Fibroblast of skin of back (primary cell): ENCODE measurements around the gene RSAD1.
"Not testable (repeated sequence)": the region's sequence is repeated elsewhere in the genome, so short reads cannot be mapped to it uniquely, and the experiment has no call there.

ENCODE experiments used
- DNase-seq: peaks from one replicate; pipeline ENCODE4 v3.0.0-alpha.2; 2013

Gene RSAD1

GRCh38 chr17:50472761-50473161 is 5.9 kb upstream of the RSAD1 start:
- DNase-seq = peak; percentile 45

- no peak for DNase-seq
Measured at GRCh38 chr17:50473901-50474300, 4.8 kb upstream of the RSAD1 start.

GRCh38 chr17:50474523-50474922 is 4.1 kb upstream of the RSAD1 start:
- no peak for DNase-seq

- peak; percentile 6 for DNase-seq
Measured at GRCh38 chr17:50475362-50475761, 3.3 kb upstream of the RSAD1 start.

GRCh38 chr17:50475775-50476544 is 2.7 kb upstream of the RSAD1 start:
- not testable (repeated sequence) for DNase-seq

- DNase-seq = no peak
Measured at GRCh38 chr17:50476545-50477315, 1.9 kb upstream of the RSAD1 start.

- DNase-seq = no peak
Measured at GRCh38 chr17:50477976-50478375, 684 bp upstream of the RSAD1 start.

- peak; percentile 80 for DNase-seq
Measured at GRCh38 chr17:50479522-50480141, 972 bp downstream of the RSAD1 start.

GRCh38 chr17:50480142-50480764 is 1.6 kb downstream of the RSAD1 start:
- no peak for DNase-seq

- DNase-seq = no peak
Measured at GRCh38 chr17:50480854-50481490, 2.3 kb downstream of the RSAD1 start.

GRCh38 chr17:50481648-50482047 is 3.0 kb downstream of the RSAD1 start:
- DNase-seq = no peak

- no peak for DNase-seq
Measured at GRCh38 chr17:50482110-50482509, 3.5 kb downstream of the RSAD1 start.

GRCh38 chr17:50482516-50482915 is 3.9 kb downstream of the RSAD1 start:
- peak; percentile 95 for DNase-seq

- no peak for DNase-seq
Measured at GRCh38 chr17:50483266-50483665, 4.6 kb downstream of the RSAD1 start.

GRCh38 chr17:50484386-50485155 is 5.9 kb downstream of the RSAD1 start:
- no peak for DNase-seq

GRCh38 chr17:50487213-50488096 is 8.8 kb downstream of the RSAD1 start:
- DNase-seq = no peak

- DNase-seq = no peak
Measured at GRCh38 chr17:50488880-50489279, 10.2 kb downstream of the RSAD1 start.

GRCh38 chr17:50491505-50491904 is 12.8 kb downstream of the RSAD1 start:
- DNase-seq = no peak

GRCh38 chr17:50492214-50492613 is 13.6 kb downstream of the RSAD1 start:
- no peak for DNase-seq

- no peak for DNase-seq
Measured at GRCh38 chr17:50493744-50494143, 15.1 kb downstream of the RSAD1 start.
